ENCODE results near the gene KRT36.

The KRT36 gene

DNA sequence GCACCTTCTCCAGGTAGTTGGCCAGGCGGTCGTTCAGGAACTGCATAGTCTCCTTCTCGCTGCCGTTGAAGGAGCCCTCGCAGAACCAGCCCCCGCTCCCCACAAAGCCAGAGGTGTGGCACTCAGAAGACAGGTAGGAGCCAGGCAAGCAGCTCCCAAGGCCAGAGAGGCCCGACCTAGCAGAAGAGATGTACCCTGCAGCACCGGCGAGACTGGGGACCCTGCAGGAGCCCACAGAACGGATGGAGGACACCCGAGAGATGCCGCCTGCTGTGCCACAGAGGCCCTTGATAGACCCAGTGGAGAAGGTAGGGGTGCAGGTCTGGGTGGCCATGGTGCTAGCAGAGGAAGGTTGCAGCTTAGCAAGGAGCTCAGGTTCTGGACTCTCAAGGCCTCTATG is at the start of gene KRT36:
Gene KRT36, minus strand, starts transcription at position 380 of the 400 bp plus-strand sequence. Its CDS starts 46 bp downstream, at position 334.
- TF ChIP-seq CTCF (IDR thresholded peaks at IDR 0.05; ENCODE audit: insufficient read depth, missing control alignments): no peak
- no peak for DNase-seq (ENCODE audit: insufficient read length, low spot score)

DNA sequence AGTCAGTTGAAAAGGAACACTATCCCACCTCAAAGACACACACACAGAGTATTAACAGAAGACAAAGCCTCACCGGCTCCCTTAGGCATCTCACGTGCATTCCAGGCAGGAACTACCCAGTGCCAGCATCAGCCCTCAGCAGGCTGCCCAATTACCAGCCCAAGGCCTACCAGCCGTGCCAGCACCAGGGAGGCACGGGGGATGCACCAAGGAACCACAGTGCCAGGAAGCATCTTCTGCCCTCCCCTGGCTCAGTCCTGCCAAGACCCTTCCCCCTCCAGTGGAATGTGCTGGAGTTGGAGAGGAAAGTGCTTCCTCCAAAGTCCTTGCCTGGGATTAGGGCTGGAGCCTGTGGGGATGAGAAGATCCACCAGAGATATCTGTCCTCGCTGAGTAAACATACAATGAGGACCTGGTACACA is 49.4 kb upstream of the KRT36 start:
- TF ChIP-seq CTCF (IDR thresholded peaks at IDR 0.05; ENCODE audit: insufficient read depth, missing control alignments): no peak
- FAIRE-seq: no peak
- no peak for DNase-seq (ENCODE audit: insufficient read length, low spot score)

More for the DNA sequence above, at the start of gene KRT36:
- FAIRE-seq: no peak

DNA sequence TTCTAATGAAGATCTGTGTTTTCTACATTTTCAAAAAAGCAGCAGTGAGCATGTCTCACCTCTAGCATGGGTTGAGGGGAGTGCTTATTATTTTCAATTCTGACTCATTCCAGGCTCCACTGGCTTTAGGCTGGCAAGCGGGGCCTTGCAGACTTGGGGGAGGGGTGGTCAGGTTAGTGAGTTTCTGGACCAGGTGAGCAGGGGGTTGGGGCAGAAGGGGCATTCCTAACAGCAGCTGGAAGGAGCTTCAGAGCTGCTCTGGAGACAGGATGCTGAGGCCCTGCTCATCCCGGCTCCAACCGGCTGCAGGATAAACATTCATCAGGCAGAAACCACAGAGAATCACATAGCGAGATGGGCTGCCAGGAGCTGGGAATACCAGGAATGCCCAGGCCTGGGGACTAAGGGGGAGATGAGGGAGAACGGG is 48.9 kb upstream of the KRT36 start:
- FAIRE-seq (no peak), DNase-seq (ENCODE audit: insufficient read length, low spot score) (no peak)
- TF ChIP-seq CTCF (IDR thresholded peaks at IDR 0.05; ENCODE audit: insufficient read depth, missing control alignments): no peak

DNA sequence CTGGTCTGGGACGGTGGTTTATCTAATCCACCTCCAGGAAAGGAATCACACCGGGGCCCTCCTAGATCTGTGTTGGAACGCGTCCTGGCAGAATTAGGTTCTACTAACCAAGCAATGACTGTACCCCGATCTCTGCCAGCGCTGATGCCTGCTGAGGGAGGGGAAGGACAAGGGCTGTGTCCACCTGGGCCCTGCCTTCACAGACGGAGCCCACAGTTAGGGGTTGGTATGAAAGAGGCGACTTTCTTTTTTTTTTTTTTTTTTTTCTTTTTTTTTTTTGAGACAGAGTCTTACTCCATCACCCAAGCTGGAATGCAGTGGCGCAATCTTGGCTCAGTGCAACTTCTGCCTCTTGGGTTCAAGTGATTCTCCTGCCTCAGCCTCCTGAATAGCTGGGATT is 48.3 kb upstream of the KRT36 start:
- DNase-seq (ENCODE audit: insufficient read length, low spot score) (no peak), FAIRE-seq (no peak)
- no peak for TF ChIP-seq CTCF (IDR thresholded peaks at IDR 0.05; ENCODE audit: insufficient read depth, missing control alignments)

- DNase-seq (ENCODE audit: insufficient read length, low spot score) (no peak), FAIRE-seq (no peak)
- no peak for TF ChIP-seq CTCF (IDR thresholded peaks at IDR 0.05; ENCODE audit: insufficient read depth, missing control alignments)
Observed at GRCh38 chr17:41537614-41537954, 47.9 kb upstream of the KRT36 start.

GRCh38 chr17:41536741-41537613 is 47.3 kb upstream of the KRT36 start:
- no peak for TF ChIP-seq CTCF (IDR thresholded peaks at IDR 0.05; ENCODE audit: insufficient read depth, missing control alignments)
- FAIRE-seq: no peak
- no peak for DNase-seq (ENCODE audit: insufficient read length, low spot score)

- no peak for DNase-seq (ENCODE audit: insufficient read length, low spot score)
- no peak for TF ChIP-seq CTCF (IDR thresholded peaks at IDR 0.05; ENCODE audit: insufficient read depth, missing control alignments)
- FAIRE-seq: no peak
Observed at GRCh38 chr17:41535764-41536481, 46.2 kb upstream of the KRT36 start.

Data from D721Med (cell line).